Activated CD4-positive, alpha-beta T cell treated with anti-CD3 and anti-CD28 coated beads for 24 hours (primary cell): ENCODE results near the gene GRM5.
"Not testable (repeated sequence)": the region's sequence is repeated elsewhere in the genome, so short reads cannot be mapped to it uniquely, and the experiment has no call there.

Experiments
- DNase-seq, 2 donors: peaks; one replicate each; pipeline ENCODE4 v3.0.0-alpha.2; 2020; ENCODE audit warnings: low read depth in 2 of 2

Gene GRM5

GRCh38 chr11:88838139-88838538, 227.6 kb downstream of the GRM5 start:
- not testable (repeated sequence) for DNase-seq

DNA sequence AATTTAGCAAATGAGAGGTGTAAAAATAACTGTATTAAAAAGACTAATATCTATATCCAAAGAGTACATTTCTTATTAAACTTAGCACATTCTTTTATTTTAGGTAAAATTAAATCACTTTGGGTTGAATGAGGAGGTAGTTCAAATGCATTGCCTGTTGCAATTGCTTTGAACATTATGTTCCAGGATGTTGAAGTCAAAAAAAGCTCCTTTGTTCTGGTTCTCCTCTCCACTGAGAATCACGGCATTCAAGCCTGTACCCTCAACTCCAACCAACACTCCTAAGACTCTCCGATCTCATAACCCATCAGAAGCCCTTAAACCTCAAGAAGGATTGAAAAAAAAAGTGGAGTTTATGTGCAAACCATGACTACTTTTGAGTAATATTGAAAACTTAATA, 230.1 kb downstream of the GRM5 start:
- DNase-seq = not testable (repeated sequence)

DNA sequence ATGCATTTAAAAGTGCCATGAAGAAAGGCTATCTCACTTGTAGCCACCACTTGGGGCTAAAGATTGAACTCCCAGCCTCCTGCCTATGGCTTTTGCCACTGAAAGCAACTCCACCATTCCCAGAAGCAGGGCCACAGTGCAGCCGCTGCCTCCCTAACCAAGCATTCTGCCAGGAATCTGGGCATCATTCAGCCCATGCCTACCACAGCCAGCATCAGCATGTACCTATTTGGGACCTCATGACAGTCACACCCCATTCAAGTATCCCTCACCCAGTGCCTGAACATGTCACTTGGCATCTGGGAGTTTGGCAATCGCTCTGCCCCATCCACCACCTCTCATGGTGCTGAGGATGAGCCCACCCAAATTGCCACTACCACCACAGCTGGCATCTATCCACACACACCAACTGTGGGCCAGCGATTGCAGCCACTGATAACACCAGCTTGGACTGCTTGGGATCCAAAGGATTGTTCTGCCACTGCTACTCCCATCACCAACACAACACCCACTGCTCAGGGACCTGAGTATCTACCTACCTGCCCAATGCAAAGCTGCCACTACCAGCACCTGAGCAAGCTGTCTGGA, 234.4 kb downstream of the GRM5 start:
- no peak for DNase-seq

DNA sequence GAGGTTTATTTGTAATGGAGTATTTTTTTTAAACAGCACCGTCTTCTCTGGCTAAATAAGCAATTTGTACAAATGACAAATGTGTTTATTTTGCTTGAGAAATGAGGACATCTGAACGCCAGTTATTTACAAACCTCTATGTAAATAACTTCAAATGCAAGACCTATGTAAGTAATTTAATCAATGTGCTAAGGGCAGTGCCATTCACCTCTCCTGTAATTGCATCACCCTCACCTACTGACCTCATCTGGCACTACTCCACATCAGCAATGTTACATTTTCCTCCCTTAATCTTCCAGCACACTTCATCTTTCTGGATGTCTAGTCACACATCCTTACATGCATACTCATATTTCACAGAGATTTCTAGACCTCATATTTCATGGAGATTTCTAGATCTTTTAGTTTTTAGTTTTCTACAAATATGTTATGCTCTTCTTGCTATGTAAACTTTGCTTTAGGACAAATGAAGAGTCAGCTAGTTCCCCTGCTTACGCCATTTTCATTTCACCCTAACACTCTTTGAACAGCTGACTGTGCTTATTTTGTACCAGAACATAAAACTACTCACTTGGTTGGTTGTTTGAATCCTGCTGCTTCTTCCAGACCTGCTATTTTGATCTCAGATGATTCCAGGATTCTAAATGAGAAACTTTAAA, 238.6 kb downstream of the GRM5 start:
- DNase-seq = no peak

- DNase-seq = no peak
Measured at GRCh38 chr11:88819616-88820015, 246.2 kb downstream of the GRM5 start.

- no peak for DNase-seq
Measured at GRCh38 chr11:88818978-88819377, 246.8 kb downstream of the GRM5 start.

- DNase-seq = no peak
Measured at GRCh38 chr11:88815505-88815904, 250.3 kb downstream of the GRM5 start.

GRCh38 chr11:88814076-88814475, 251.7 kb downstream of the GRM5 start:
- DNase-seq = no peak

- no peak for DNase-seq
Measured at GRCh38 chr11:88813233-88813915, 252.4 kb downstream of the GRM5 start.

DNA sequence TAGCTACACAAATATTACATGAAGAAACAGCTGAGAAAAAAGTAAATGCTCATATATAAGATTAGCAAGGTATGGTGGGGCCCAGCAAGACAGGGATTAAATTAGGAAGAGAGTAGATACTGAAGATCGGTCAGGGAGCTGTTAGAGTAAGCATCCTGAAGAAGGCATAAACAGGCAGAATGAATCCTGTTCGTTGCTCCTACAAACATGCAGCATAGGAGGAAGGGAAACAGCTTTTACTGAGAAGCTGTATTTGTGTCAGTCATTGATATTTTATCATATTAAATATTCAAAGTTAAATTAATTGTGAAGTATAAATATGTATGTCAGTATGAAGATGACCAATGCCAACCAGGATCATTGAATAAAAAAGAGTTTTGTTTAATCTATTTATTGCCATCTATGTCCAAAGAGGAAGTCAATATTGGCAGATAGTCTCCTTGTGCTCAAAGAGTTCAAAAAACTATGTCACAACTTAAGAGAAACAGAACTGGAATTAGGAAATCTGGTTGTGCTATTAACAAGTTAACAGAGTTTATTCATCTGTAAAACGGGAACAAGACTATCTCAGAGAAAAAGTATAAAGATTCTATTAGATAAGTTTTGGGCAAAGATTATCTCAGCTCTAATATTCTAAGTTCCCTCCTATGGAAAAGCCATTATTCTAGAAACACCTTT, 255.2 kb downstream of the GRM5 start:
- no peak for DNase-seq

DNA sequence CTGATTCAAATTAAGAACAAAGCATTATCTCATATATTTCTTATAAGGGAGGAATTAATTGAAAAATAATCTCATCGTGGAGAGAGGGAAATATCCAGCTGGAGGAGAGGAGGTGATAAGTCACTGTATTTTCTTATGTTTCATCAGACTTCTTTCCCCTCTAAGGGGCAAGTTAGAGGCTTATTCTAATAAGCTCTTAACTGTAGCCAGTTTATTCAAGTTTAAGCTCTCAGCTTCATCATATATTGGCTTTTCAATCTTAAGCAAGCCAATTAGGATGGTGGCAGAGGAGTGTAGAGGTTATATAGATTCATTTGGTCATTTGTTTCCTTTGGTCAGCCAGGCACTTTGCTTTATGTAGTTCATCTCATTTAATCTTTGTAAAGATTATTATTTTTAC, 256.7 kb downstream of the GRM5 start:
- no peak for DNase-seq

- no peak for DNase-seq
Measured at GRCh38 chr11:88807349-88807748, 258.4 kb downstream of the GRM5 start.

DNA sequence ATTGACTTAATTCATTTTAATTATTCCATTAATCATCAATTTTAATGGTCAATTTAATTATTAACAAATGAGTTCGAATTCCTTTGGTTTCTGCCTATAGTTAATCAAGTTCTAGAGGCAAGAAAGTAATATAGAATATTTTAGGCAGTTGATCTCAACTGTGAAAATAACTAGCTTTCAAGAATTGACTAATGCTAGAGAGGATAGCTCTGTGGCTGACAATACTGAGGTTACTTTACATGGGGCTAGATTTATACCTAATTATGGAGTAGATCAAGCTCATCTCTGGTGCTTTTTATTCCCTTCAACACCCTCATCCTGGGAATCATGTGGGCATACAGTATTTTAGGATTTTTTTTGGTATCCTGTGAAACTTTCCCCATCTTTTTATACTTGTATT, 259.4 kb downstream of the GRM5 start:
- DNase-seq = no peak

- DNase-seq = no peak
Measured at GRCh38 chr11:88801484-88802123, 264.2 kb downstream of the GRM5 start.

- no peak for DNase-seq
Measured at GRCh38 chr11:88799771-88800500, 265.8 kb downstream of the GRM5 start.

- no peak for DNase-seq
Measured at GRCh38 chr11:88790182-88790581, 275.6 kb downstream of the GRM5 start.

DNA sequence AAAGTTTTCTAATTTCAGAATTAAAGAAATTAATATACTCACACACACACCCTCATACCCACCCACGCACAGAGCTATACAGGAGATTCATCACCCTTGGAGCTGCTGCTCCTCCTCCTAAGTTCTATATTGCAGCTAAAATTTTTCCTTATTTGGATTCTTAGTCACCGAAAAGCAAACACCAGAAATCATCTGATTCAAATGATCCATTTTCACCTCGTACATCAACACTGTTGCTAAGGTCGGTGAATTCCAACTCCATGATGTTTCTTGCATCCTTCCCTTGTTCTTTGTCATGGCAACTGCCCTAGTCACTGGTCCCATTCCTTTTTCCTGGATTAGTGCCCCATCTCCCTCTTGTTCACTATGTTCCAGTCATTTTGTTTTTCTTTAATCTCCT, 286.2 kb downstream of the GRM5 start:
- no peak for DNase-seq

GRCh38 chr11:88770475-88771079, 295.2 kb downstream of the GRM5 start:
- DNase-seq = no peak

DNA sequence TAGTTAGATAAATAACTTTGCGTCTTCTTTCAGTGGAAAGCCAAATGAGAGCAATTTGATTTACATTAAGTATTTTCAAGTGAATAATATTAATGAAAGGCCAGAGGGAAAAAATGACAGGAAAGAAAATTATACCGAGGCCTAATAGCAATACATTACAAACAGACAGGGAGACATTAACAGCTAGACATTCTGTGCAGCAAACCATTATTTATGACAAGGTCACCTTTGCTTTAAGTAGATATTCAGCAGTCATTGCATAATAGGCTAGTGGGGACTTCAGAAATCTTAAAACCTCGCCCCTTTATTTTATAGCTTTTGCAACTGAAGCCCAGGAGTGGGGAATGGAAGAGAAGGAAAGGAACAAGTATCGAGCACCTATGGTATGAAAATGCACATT, 321.6 kb downstream of the GRM5 start:
- DNase-seq = no peak

DNA sequence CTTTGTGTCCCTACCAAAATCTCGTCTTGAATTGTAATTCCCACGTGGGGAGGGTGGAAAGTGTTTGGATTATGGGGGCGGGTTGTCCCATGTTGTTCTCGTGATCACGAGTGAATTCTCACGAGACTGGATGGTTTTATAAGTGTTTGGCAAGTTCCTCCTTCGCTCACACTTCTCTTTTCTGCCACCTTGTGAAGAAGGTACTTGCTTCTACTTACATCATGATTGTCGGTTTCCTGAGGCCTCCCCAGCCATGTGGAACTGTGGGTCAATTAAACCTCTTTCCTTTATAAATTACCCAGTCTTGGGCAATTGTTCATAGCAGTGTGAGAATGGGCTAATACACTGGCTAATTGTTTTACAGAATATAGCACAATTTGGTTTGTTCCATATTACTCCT, 326.3 kb downstream of the GRM5 start:
- DNase-seq = no peak

- no peak for DNase-seq
Measured at GRCh38 chr11:88709567-88709966, 356.2 kb downstream of the GRM5 start.
